ENCODE results near the gene CDKAL1. TPM values are rescaled to one million over a fixed set of nuclear protein-coding genes. Genes with fewer than 3 reads are reported as not detected.

The CDKAL1 gene
- total and polyA plus RNA-seq, 11 donors: 3.2 to 14.3 (median 9.3) TPM

- Histone ChIP-seq H3K27me3 (no peaks in the 10 kb centered on the region), H3K9me3 (peaks cover 0 to 10% (median 1%) of the 10 kb centered on the region in 12 donors), H3K36me3 (no peaks in the 10 kb centered on the region), H3K27ac (no peak overlapping the region), H3K4me1 (no peaks in the 10 kb centered on the region), H3K4me3 (no peak overlapping the region)
- no peak for TF ChIP-seq POLR2A (IDR thresholded peaks at IDR 0.05)
- no peak for TF ChIP-seq CTCF (IDR thresholded peaks at IDR 0.05)
- intact Hi-C loops (cut with DNase I): no loop called here
- ATAC-seq (no peak), DNase-seq (no peak)
- 64 to 72% (median 69%) methylated on average over 1 of the region's 1 CpG for WGBS, 4 donors
These were observed 645.9 kb downstream of the CDKAL1 start for GRCh38 chr6:21180155-21180554.

- ATAC-seq (no peak), DNase-seq (no peak)
- Histone ChIP-seq H3K4me1 (no peaks in the 10 kb centered on the region), H3K4me3 (no peak overlapping the region), H3K27me3 (no peaks in the 10 kb centered on the region), H3K9me3 (peaks cover 0 to 10% (median 1%) of the 10 kb centered on the region in 12 donors), H3K36me3 (no peaks in the 10 kb centered on the region), H3K27ac (no peak overlapping the region)
- TF ChIP-seq POLR2A (IDR thresholded peaks at IDR 0.05): no peak
- TF ChIP-seq CTCF (IDR thresholded peaks at IDR 0.05): no peak
- intact Hi-C loops (cut with DNase I): no loop called here
- WGBS, 4 donors: 92 to 97% (median 97%) methylated on average over 4 of the region's 4 CpGs
These were observed 646.6 kb downstream of the CDKAL1 start for GRCh38 chr6:21180800-21181337.

- Histone ChIP-seq H3K27me3 (no peaks in the 10 kb centered on the region), H3K9me3 (peaks cover 0 to 10% (median 1%) of the 10 kb centered on the region in 12 donors), H3K36me3 (no peaks in the 10 kb centered on the region), H3K4me1 (no peaks in the 10 kb centered on the region), H3K27ac (no peak overlapping the region), H3K4me3 (no peak overlapping the region)
- TF ChIP-seq CTCF (IDR thresholded peaks at IDR 0.05): no peak
- no peak for TF ChIP-seq POLR2A (IDR thresholded peaks at IDR 0.05)
- no peak for DNase-seq
- WGBS, 4 donors: 92 to 97% (median 95%) methylated on average over 1 of the region's 1 CpG
- no peak for ATAC-seq
- intact Hi-C loops (cut with DNase I): no loop called here
These were observed 647.6 kb downstream of the CDKAL1 start for GRCh38 chr6:21181866-21182265.

- H3K27me3 ChIP-seq: no peaks in the 10 kb centered on the region
- H3K36me3 ChIP-seq: no peaks in the 10 kb centered on the region
- H3K4me3 ChIP-seq: no peak overlapping the region
- DNase-seq (no peak), ATAC-seq (no peak)
- peaks cover 0 to 10% (median 1%) of the 10 kb centered on the region in 12 donors for H3K9me3 ChIP-seq
- intact Hi-C loops (cut with DNase I): no loop called here
- TF ChIP-seq CTCF (IDR thresholded peaks at IDR 0.05) (no peak), POLR2A (IDR thresholded peaks at IDR 0.05) (no peak)
- H3K4me1 ChIP-seq: peaks cover 0 to 5% (median 0%) of the 10 kb centered on the region in 12 donors
- H3K27ac ChIP-seq: no peak overlapping the region
These were observed 648.3 kb downstream of the CDKAL1 start for GRCh38 chr6:21182589-21182988.
